HL-60 (cell line): ENCODE results near the gene SMARCA2.

Experiments
- DNase-seq, 2 experiments: peaks; one replicate each; pipeline ENCODE4 v3.0.0-alpha.2; 2010 to 2020; ENCODE audit warnings: low read depth in 1 of 2, low spot score in 1 of 2
- H3K27ac ChIP-seq: fragments of 250-450 bp; sonication (Bioruptor Pico); replicated peaks from 2 replicates; pipeline ENCODE4 v1.5.1; 2020; ENCODE audit warnings: mild to moderate bottlenecking, moderate library complexity
- H3K27me3 ChIP-seq: fragments of 250-450 bp; sonication (Bioruptor Pico); 2 replicates; pipeline ENCODE4 v1.5.1; 2021; ENCODE audit warnings: mild to moderate bottlenecking, moderate library complexity; ENCODE audit not compliant: insufficient read depth, poor library complexity, severe bottlenecking
- H3K4me3 ChIP-seq: replicated peaks from 2 replicates; pipeline ENCODE4 v1.5.1; 2011; ENCODE audit warnings: mild to moderate bottlenecking, control low read depth, low read length; ENCODE audit not compliant: insufficient read depth
- CTCF ChIP-seq: IDR thresholded peaks from one replicate; pipeline ENCODE4 v1.5.1; 2011; ENCODE audit warnings: low read length, control low read depth, inconsistent platforms; ENCODE audit not compliant: insufficient read depth
- GABPA ChIP-seq: IDR thresholded peaks from 2 replicates; pipeline ENCODE4 v1.6.1; 2012; ENCODE audit warnings: low read depth
- POLR2AphosphoS5 ChIP-seq: IDR thresholded peaks from 2 replicates; pipeline ENCODE4 v1.6.1; 2012; ENCODE audit warnings: low read depth
- REST ChIP-seq: IDR thresholded peaks from 2 replicates; pipeline ENCODE4 v1.6.1; 2012; ENCODE audit warnings: low read depth; ENCODE audit not compliant: insufficient replicate concordance
- SPI1 ChIP-seq: IDR thresholded peaks from 2 replicates; pipeline ENCODE4 v1.6.1; 2012; ENCODE audit warnings: low read depth, mild to moderate bottlenecking, borderline replicate concordance

Gene SMARCA2

DNA sequence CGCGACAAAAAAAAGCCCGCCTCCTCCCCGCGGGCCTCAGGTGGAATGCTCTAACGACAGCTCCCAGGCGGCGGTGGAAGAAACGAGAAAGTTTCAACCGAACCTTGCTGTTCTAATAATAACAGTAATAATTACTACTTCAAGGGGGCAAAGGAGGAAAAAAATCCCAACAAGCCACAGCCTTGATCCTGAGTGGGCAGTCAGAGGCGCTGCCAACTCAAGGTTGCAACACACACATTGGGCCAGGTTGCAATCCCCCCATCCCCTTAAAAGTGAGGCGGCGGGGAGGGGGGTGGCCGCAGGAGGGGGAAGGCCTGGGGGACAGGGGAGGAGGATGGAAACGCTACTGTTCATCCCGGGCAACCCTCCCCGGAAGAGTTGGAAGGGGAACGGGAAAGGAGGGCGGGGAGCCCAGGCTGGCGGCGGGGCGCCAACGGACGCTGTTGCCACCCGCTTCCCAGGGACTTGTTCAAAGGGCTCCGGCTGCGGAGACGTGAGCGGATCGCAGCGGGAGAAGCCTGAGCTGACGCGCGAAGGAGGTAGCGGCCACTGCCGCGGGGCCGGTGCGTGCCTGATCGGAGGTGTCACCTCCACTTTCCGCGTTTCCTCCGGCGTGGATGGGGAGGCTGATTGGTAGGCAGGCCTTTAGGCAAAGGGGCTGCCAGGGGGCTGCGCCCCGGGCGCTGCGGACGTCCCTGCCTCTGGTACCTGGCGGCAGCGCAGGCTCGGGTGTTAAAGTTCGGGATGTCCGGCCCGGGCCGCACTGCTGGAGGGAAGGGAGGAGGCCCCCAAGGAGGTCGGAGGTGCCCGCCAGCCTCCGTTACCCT lies 647 bp downstream of the SMARCA2 start:
- H3K27me3 ChIP-seq, result no peaks in the 10 kb centered on the region
- peak; percentile 38 to 55 for DNase-seq
- TF ChIP-seq SPI1 (no peak), POLR2AphosphoS5 (peak; percentile 5)
- peak overlapping the region; percentile 71 for H3K4me3 ChIP-seq
- H3K27ac ChIP-seq, result peak overlapping the region; percentile 98

DNA sequence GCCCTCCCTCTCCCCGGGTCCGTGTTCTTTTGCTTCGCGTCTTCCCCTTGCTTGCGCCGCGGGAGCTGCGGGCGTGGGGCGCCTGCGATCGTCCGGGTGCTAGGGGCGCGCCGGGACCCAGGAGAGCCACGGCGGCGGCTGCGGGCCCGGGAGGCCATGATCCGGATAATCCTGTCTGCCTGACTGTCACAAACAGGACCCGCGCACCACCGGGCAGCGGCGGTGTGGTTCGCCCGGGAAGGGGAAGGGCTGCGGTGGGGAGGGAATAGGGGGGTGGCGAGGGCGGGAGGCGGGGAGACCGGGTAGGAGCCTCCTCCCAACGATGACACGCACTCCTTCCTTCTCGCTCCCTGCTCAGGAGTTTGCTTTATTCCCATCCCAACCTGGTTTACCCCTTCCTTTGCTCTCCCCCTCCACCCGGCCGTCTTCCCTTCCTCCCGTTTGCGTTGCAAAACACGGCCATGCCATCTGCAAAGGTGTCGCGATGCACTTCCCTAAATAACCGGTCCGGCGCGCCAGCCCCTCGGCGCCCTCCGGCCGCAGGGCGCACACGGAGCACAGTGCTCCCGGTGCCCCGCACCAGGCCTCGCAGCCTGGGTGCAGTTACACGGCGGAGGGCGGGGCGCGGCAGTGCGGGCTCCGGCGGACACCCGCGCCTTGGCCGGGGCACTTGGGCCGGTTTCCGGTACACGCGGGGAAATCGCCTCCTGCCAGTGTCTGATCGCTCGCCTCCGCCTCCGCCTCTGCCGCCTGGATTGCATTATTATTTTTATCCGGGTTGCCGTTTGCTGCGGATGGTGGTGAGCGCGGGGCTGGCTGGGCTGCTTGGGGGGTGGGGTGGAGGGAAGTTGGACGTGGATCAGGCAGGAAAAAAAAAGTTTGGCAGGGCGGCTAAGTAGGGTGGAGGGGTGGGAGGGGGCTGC lies 1.5 kb downstream of the SMARCA2 start:
- Histone ChIP-seq H3K4me3 (peak overlapping the region; percentile 71), H3K27ac (peak overlapping the region; percentile 98), H3K27me3 (no peaks in the 10 kb centered on the region)
- TF ChIP-seq REST (no peak), SPI1 (peak; percentile 95), POLR2AphosphoS5 (peak; percentile 72), GABPA (no peak; the same call in 1 of the 2 replicates), CTCF (no peak)
- peak; percentile 73 to 86 for DNase-seq

DNA sequence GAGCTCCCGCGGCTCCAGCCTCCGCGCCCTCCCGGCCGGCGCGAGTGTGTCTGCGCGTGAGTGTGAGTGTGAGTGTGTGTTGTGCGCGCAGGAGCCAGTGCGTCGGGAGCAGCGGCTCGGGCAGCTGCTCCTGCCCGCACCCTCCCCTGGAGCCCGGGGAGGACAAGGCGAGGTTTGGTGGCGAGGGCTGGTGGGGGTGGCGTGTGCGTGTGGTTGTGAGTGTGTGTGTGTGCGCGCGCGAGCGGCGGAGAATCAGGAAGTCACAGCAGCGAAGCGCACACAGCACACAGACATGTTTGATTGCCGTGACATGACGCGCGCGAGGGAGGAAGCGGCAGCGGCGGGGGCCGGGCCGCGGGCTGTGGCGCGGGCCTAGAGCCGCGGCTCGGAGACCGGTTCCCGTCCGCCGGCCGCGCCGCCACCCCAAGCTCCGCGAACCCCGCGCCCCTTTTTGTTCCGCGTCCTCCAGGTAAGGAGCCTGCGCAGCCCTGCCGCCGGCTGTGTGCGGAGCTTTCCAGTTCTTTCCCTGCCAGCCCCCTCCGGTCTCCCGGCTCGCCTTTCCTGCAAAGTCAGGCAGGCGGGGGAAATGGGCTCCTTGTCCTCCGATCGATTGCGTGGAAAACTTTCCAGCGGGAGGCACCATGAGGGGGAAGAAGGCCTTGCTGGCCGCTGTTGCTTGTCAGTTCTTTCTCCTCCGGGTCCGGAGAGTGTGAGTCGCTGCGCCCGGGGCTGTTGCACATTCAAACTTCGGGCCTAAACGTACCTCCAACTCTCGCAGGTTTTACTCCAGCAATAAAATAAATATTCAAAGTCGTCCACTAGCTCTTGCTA lies 2.4 kb downstream of the SMARCA2 start:
- peak; percentile 65 to 85 for DNase-seq

More for the DNA sequence above, 2.4 kb downstream of the SMARCA2 start:
- Histone ChIP-seq H3K27me3 (no peaks in the 10 kb centered on the region), H3K27ac (peak overlapping the region; percentile 98), H3K4me3 (peak overlapping the region; percentile 71)
- no peak for TF ChIP-seq REST
- peak; percentile 76 for TF ChIP-seq POLR2AphosphoS5
- TF ChIP-seq CTCF, result no peak
- peak; percentile 84; the same call in 1 of the 2 replicates for TF ChIP-seq SPI1
- TF ChIP-seq GABPA, result no peak
